ENCODE results near the gene SATB1.

DNA sequence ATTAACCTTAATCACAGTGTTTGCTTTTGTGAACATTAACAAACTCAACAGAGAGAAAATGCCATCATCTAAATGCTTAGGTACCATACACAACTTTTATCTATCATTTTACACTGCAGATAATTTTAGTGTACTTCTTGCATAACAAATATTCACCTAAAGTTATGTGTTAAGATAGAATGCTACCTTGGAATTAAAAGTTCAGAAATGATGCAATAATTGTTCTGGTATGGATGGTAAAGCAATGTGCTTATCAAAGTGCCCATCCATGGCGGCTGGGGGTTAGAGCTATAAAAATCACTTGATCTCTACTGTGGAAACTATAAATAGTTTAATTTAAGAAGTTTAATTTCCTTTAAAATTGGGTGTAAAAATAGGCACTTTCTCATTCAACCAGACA is 28.7 kb downstream of the SATB1 start:
- TF ChIP-seq, protein P1, sequence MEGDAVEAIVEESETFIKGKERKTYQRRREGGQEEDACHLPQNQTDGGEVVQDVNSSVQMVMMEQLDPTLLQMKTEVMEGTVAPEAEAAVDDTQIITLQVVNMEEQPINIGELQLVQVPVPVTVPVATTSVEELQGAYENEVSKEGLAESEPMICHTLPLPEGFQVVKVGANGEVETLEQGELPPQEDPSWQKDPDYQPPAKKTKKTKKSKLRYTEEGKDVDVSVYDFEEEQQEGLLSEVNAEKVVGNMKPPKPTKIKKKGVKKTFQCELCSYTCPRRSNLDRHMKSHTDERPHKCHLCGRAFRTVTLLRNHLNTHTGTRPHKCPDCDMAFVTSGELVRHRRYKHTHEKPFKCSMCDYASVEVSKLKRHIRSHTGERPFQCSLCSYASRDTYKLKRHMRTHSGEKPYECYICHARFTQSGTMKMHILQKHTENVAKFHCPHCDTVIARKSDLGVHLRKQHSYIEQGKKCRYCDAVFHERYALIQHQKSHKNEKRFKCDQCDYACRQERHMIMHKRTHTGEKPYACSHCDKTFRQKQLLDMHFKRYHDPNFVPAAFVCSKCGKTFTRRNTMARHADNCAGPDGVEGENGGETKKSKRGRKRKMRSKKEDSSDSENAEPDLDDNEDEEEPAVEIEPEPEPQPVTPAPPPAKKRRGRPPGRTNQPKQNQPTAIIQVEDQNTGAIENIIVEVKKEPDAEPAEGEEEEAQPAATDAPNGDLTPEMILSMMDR (IDR thresholded peaks at IDR 0.05) = no peak
- no peak for TF ChIP-seq POLR2A (IDR thresholded peaks at IDR 0.05)

Measured in body of pancreas (tissue), 4 donors.